Measurements from ENCODE around the gene TNK2.
"Not testable (repeated sequence)": the region's sequence is repeated elsewhere in the genome, so short reads cannot be mapped to it uniquely, and the experiment has no call there.

The TNK2 gene

GRCh38 chr3:195916291-195916690 lies 7.9 kb upstream of the TNK2 start:
- DNase-seq, result no peak

- peak; percentile 95 to 97 (median 96) for DNase-seq
Observed at GRCh38 chr3:195914648-195915473, 6.5 kb upstream of the TNK2 start.

GRCh38 chr3:195914146-195914545 lies 5.8 kb upstream of the TNK2 start:
- not testable (repeated sequence) for DNase-seq

- DNase-seq, result no peak
Observed at GRCh38 chr3:195913382-195913781, 5.0 kb upstream of the TNK2 start.

GRCh38 chr3:195911946-195912270 lies 3.6 kb upstream of the TNK2 start:
- DNase-seq, result peak in 1 of 4 experiments; percentile 20

- no peak for DNase-seq
Observed at GRCh38 chr3:195911041-195911945, 2.9 kb upstream of the TNK2 start.

- DNase-seq, result no peak
Observed at GRCh38 chr3:195910499-195910845, 2.1 kb upstream of the TNK2 start.

- peak; percentile 72 to 93 (median 84) for DNase-seq
Observed at GRCh38 chr3:195909644-195910498, 1.5 kb upstream of the TNK2 start.

GRCh38 chr3:195908694-195909581 lies 587 bp upstream of the TNK2 start:
- peak in 3 of 4 experiments; percentile 43 to 66 (median 46) for DNase-seq

GRCh38 chr3:195907684-195907933 lies 742 bp downstream of the TNK2 start:
- no peak for DNase-seq

- peak; percentile 61 to 77 (median 74) for DNase-seq
Observed at GRCh38 chr3:195906865-195907683, 1.3 kb downstream of the TNK2 start.

GRCh38 chr3:195905970-195906864 lies 2.1 kb downstream of the TNK2 start:
- DNase-seq, result peak in 2 of 4 experiments; percentile 41 to 62

- peak in 1 of 4 experiments; percentile 43 for DNase-seq
Observed at GRCh38 chr3:195904368-195904767, 4.0 kb downstream of the TNK2 start.

- DNase-seq, result no peak
Observed at GRCh38 chr3:195903950-195904290, 4.4 kb downstream of the TNK2 start.

GRCh38 chr3:195902634-195903033 lies 5.7 kb downstream of the TNK2 start:
- not testable (repeated sequence) for DNase-seq

- DNase-seq, result peak in 2 of 4 experiments; percentile 23 to 52
Observed at GRCh38 chr3:195901836-195902585, 6.3 kb downstream of the TNK2 start.

GRCh38 chr3:195900436-195901355 lies 7.7 kb downstream of the TNK2 start:
- peak; percentile 92 to 96 (median 94) for DNase-seq

Data from suppressor macrophage (primary cell).